ENCODE measurements around the gene SIPA1L3. TPM values are rescaled to one million over a fixed set of nuclear protein-coding genes. Genes with fewer than 3 reads are reported as not detected.
A peak's percentile ranks its signal among the peaks of the same experiment; 100 is the strongest.
"Not testable (repeated sequence)": the region's sequence is repeated elsewhere in the genome, so short reads cannot be mapped to it uniquely, and the experiment has no call there.

Gene SIPA1L3, protein sequence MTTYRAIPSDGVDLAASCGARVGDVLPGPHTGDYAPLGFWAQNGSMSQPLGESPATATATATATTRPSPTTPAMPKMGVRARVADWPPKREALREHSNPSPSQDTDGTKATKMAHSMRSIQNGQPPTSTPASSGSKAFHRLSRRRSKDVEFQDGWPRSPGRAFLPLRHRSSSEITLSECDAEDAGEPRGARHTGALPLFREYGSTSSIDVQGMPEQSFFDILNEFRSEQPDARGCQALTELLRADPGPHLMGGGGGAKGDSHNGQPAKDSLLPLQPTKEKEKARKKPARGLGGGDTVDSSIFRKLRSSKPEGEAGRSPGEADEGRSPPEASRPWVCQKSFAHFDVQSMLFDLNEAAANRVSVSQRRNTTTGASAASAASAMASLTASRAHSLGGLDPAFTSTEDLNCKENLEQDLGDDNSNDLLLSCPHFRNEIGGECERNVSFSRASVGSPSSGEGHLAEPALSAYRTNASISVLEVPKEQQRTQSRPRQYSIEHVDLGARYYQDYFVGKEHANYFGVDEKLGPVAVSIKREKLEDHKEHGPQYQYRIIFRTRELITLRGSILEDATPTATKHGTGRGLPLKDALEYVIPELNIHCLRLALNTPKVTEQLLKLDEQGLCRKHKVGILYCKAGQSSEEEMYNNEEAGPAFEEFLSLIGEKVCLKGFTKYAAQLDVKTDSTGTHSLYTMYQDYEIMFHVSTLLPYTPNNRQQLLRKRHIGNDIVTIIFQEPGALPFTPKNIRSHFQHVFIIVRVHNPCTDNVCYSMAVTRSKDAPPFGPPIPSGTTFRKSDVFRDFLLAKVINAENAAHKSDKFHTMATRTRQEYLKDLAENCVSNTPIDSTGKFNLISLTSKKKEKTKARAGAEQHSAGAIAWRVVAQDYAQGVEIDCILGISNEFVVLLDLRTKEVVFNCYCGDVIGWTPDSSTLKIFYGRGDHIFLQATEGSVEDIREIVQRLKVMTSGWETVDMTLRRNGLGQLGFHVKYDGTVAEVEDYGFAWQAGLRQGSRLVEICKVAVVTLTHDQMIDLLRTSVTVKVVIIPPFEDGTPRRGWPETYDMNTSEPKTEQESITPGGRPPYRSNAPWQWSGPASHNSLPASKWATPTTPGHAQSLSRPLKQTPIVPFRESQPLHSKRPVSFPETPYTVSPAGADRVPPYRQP (N-terminal part only)
- 10 to 100 TPM; 57.3 to 91.6 (median 69.4) TPM for total RNA-seq

GRCh38 chr19:37906869-37907734 lies at the start of gene SIPA1L3:
SIPA1L3 (plus strand) TSS chr19:37907208; CDS start chr19:38081566, 174,358 bp downstream.
- H3K27ac ChIP-seq = peak within 1 kb of the TSS; percentile 50 to 88 (median 57)
- TF ChIP-seq POLR2AphosphoS5 (IDR thresholded peaks at IDR 0.05) (peak; percentile 32 to 77), CTCF (IDR thresholded peaks at IDR 0.05) (peak in 3 of 6 experiments; percentile 5 to 27 (median 26)), POLR2A (IDR thresholded peaks at IDR 0.05) (peak in 3 of 4 donors; percentile 34 to 78 (median 73)), EP300 (IDR thresholded peaks at IDR 0.05) (no peak)
- peak within 1 kb of the TSS; percentile 69 to 95 (median 85) for H3K4me3 ChIP-seq
- peaks cover 10 to 37% (median 13%) of the 10 kb centered on the region in 4 donors for H3K4me1 ChIP-seq
- H3K27me3 ChIP-seq = no peaks in the 10 kb centered on the region
- WGBS, 2 donors = 0 to 1% methylated on average over 19 to 41 of the region's 95 CpGs
- ATAC-seq (ENCODE audit: low FRiP score in 2 of 2) (peak; percentile 98), DNase-seq (peak; percentile 97 to 98)
- no peaks in the 10 kb centered on the region for H3K9me3 ChIP-seq
- no peaks in the 10 kb centered on the region for H3K36me3 ChIP-seq

DNA sequence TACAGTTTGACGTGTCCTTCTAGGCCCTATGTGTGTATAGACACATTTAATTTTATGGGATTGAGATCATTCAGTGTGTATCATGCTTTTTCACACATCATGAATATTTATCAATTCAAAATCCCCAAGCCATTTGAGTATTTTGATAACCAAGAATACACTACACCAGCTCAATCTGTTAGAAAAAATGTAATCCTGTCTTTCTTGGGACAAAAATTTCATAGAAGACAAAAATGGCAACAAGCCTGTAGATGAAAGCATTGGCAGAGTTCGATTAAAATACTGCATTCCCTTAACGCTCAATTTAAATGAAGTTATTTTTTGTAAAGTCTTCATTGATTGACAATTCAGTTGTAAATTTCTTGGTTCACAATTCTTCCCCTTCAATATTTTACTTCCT lies 42.5 kb upstream of the SIPA1L3 start:
- Histone ChIP-seq H3K9me3 (no peaks in the 10 kb centered on the region), H3K36me3 (no peaks in the 10 kb centered on the region), H3K27me3 (no peaks in the 10 kb centered on the region), H3K27ac (no peak overlapping the region), H3K4me3 (no peak overlapping the region), H3K4me1 (no peaks in the 10 kb centered on the region)
- ATAC-seq (ENCODE audit: low FRiP score in 2 of 2) = no peak
- 91 to 96% methylated on average over 3 of the region's 3 CpGs for WGBS, 2 donors
- no peak for TF ChIP-seq POLR2A (IDR thresholded peaks at IDR 0.05)
- no peak for TF ChIP-seq CTCF (IDR thresholded peaks at IDR 0.05)
- no peak for DNase-seq

DNA sequence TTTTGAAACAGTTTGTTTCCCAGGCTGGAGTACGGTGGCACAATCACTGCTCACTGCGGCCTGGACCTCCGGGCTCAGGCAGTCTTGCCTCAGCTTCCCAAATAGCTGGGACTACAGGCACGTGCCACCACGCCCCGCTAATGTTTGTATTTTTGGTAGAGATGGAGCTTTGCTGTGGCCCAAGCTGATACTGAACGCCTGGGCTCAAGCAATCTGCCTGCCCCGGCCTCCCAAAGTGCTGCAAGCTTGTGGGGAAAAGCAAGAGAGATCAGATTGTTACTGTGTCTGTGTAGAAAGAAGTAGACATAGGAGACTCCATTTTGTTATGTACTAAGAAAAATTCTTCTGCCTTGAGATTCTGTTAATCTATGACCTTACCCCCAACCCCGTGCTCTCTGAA lies 41.1 kb upstream of the SIPA1L3 start:
- WGBS, 2 donors = 82 to 87% methylated on average over 8 of the region's 9 CpGs
- not testable (repeated sequence) for H3K27me3 ChIP-seq; H3K9me3 ChIP-seq; H3K27ac ChIP-seq; H3K4me1 ChIP-seq; H3K36me3 ChIP-seq; H3K4me3 ChIP-seq; DNase-seq; ATAC-seq (ENCODE audit: low FRiP score in 2 of 2)

- no peak for ATAC-seq (ENCODE audit: low FRiP score in 2 of 2)
- no peaks in the 10 kb centered on the region for H3K27me3 ChIP-seq
- H3K4me3 ChIP-seq = no peak overlapping the region
- no peak for DNase-seq
- 54 to 58% methylated on average over 2 of the region's 2 CpGs for WGBS, 2 donors
- H3K9me3 ChIP-seq = no peaks in the 10 kb centered on the region
- no peaks in the 10 kb centered on the region for H3K36me3 ChIP-seq
- no peaks in the 10 kb centered on the region for H3K4me1 ChIP-seq
- no peak overlapping the region for H3K27ac ChIP-seq
- TF ChIP-seq POLR2A (IDR thresholded peaks at IDR 0.05) (no peak), POLR2AphosphoS5 (IDR thresholded peaks at IDR 0.05) (no peak), EP300 (IDR thresholded peaks at IDR 0.05) (no peak), CTCF (IDR thresholded peaks at IDR 0.05) (no peak)
Measured at GRCh38 chr19:37867831-37868230, 39.2 kb upstream of the SIPA1L3 start.

All from upper lobe of left lung (tissue), 6 donors.